Measurements from ENCODE around the gene AP3S2. TPM values are rescaled to one million over a fixed set of nuclear protein-coding genes. Genes with fewer than 3 reads are reported as not detected.

AP3S2 gene
- total RNA-seq, 6 experiments from 2014 or later: 30.9 to 37.9 (median 33.4) TPM

- H3K36me3 Mint-ChIP-seq (ENCODE audit: low read depth): no peaks in the 10 kb centered on the region; the same call in 1 of the 2 replicates
- no peak overlapping the region for H3K4me3 Mint-ChIP-seq
- no peaks in the 10 kb centered on the region for H3K4me1 Mint-ChIP-seq (ENCODE audit: low read depth)
- no peaks in the 10 kb centered on the region for H3K9me3 Mint-ChIP-seq
- no peak overlapping the region for H3K27ac Mint-ChIP-seq
- no peak for DNase-seq
- no peak for TF ChIP-seq CTCF (IDR thresholded peaks at IDR 0.05)
- no peaks in the 10 kb centered on the region; the same call in 1 of the 2 replicates for H3K27me3 Mint-ChIP-seq (ENCODE audit: insufficient read depth)
Measured at GRCh38 chr15:89903015-89903857, 9.4 kb upstream of the AP3S2 start.

- no peak overlapping the region for H3K27ac Mint-ChIP-seq
- H3K9me3 Mint-ChIP-seq: no peaks in the 10 kb centered on the region
- no peaks in the 10 kb centered on the region; the same call in 1 of the 2 replicates for H3K36me3 Mint-ChIP-seq (ENCODE audit: low read depth)
Measured at GRCh38 chr15:89900849-89901248, 7.1 kb upstream of the AP3S2 start.

GRCh38 chr15:89899951-89900567 is 6.3 kb upstream of the AP3S2 start:
- Mint-ChIP-seq H3K36me3 (ENCODE audit: low read depth) (no peaks in the 10 kb centered on the region), H3K4me3 (no peak overlapping the region), H3K27me3 (ENCODE audit: insufficient read depth) (no peaks in the 10 kb centered on the region; the same call in 1 of the 2 replicates), H3K9me3 (no peaks in the 10 kb centered on the region), H3K4me1 (ENCODE audit: low read depth) (peaks cover 2% of the 10 kb centered on the region), H3K27ac (no peak overlapping the region)
- no peak for DNase-seq
- no peak for TF ChIP-seq CTCF (IDR thresholded peaks at IDR 0.05)

More at GRCh38 chr15:89900849-89901248, 7.1 kb upstream of the AP3S2 start:
- no peak for TF ChIP-seq CTCF (IDR thresholded peaks at IDR 0.05)
- no peak for DNase-seq
- H3K4me3 Mint-ChIP-seq: no peak overlapping the region
- no peaks in the 10 kb centered on the region for H3K4me1 Mint-ChIP-seq (ENCODE audit: low read depth)
- no peaks in the 10 kb centered on the region; the same call in 1 of the 2 replicates for H3K27me3 Mint-ChIP-seq (ENCODE audit: insufficient read depth)

- Mint-ChIP-seq H3K4me1 (ENCODE audit: low read depth) (peaks cover 9% of the 10 kb centered on the region), H3K4me3 (no peak overlapping the region)
Measured at GRCh38 chr15:89899295-89899945, 5.6 kb upstream of the AP3S2 start.

More at GRCh38 chr15:89899295-89899945, 5.6 kb upstream of the AP3S2 start:
- Mint-ChIP-seq H3K27ac (no peak overlapping the region), H3K9me3 (no peaks in the 10 kb centered on the region), H3K27me3 (ENCODE audit: insufficient read depth) (no peaks in the 10 kb centered on the region; the same call in 1 of the 2 replicates), H3K36me3 (ENCODE audit: low read depth) (no peaks in the 10 kb centered on the region)
- TF ChIP-seq CTCF (IDR thresholded peaks at IDR 0.05): no peak
- DNase-seq: no peak

Measured in HFFc6 (cell line).